ENCODE measurements around the gene PIGP.
"Not testable (repeated sequence)": the region's sequence is repeated elsewhere in the genome, so short reads cannot be mapped to it uniquely, and the experiment has no call there.

The PIGP gene

GRCh38 chr21:37060296-37060695 lies 12.6 kb downstream of the PIGP start:
- ChIA-PET POLR2A (ENCODE audit: low non-redundant PET) (interaction anchor here (0.7 kb wide), 1 partner anchor 11 kb away, joined by 3 read pairs; no protein-coding TSS in a partner anchor), CTCF (no interaction called here)
- H3K27ac ChIP-seq: no peak overlapping the region
- TF ChIP-seq CTCF (conservative IDR thresholded peaks at IDR 0.05; ENCODE audit: low read depth): no peak
- peak; percentile 56 for DNase-seq (ENCODE audit: low spot score)

GRCh38 chr21:37059181-37059580 lies 13.7 kb downstream of the PIGP start:
- no peak for TF ChIP-seq CTCF (conservative IDR thresholded peaks at IDR 0.05; ENCODE audit: low read depth)
- ChIA-PET CTCF (no interaction called here), POLR2A (ENCODE audit: low non-redundant PET) (no interaction called here)
- no peak for DNase-seq (ENCODE audit: low spot score)
- H3K27ac ChIP-seq: no peak overlapping the region

GRCh38 chr21:37058261-37058660 lies 14.6 kb downstream of the PIGP start:
- ChIA-PET POLR2A (ENCODE audit: low non-redundant PET) (no interaction called here), CTCF (no interaction called here)
- DNase-seq (ENCODE audit: low spot score): no peak
- H3K27ac ChIP-seq: no peak overlapping the region
- TF ChIP-seq CTCF (conservative IDR thresholded peaks at IDR 0.05; ENCODE audit: low read depth): no peak

- no peak for DNase-seq (ENCODE audit: low spot score)
- no peak for TF ChIP-seq CTCF (conservative IDR thresholded peaks at IDR 0.05; ENCODE audit: low read depth)
- ChIA-PET POLR2A (ENCODE audit: low non-redundant PET) (interaction anchor here (0.6 kb wide), 1 partner anchor 45 kb away, joined by 5 read pairs; no protein-coding TSS in a partner anchor), CTCF (no interaction called here)
- no peak overlapping the region for H3K27ac ChIP-seq
Observed at GRCh38 chr21:37057614-37058013, 15.3 kb downstream of the PIGP start.

GRCh38 chr21:37055271-37055855 lies 17.5 kb downstream of the PIGP start:
- POLR2A ChIA-PET (ENCODE audit: low non-redundant PET): no interaction called here
- no peak for TF ChIP-seq CTCF (conservative IDR thresholded peaks at IDR 0.05; ENCODE audit: low read depth)
- CTCF ChIA-PET: no interaction called here
- no peak overlapping the region for H3K27ac ChIP-seq
- DNase-seq (ENCODE audit: low spot score): no peak

- CTCF ChIA-PET; DNase-seq (ENCODE audit: low spot score); POLR2A ChIA-PET (ENCODE audit: low non-redundant PET); H3K27ac ChIP-seq: not testable (repeated sequence)
Observed at GRCh38 chr21:37049741-37050140, 23.1 kb downstream of the PIGP start.

- POLR2A ChIA-PET (ENCODE audit: low non-redundant PET): no interaction called here
- no peak for DNase-seq (ENCODE audit: low spot score)
- CTCF ChIA-PET: no interaction called here
Observed at GRCh38 chr21:37047079-37047478, 25.8 kb downstream of the PIGP start.

More at GRCh38 chr21:37047079-37047478, 25.8 kb downstream of the PIGP start:
- H3K27ac ChIP-seq: no peak overlapping the region
- no peak for TF ChIP-seq CTCF (conservative IDR thresholded peaks at IDR 0.05; ENCODE audit: low read depth)
